Cardiac septum (tissue), 1 donor: ENCODE data around the gene OR51B2. TPM values are rescaled to one million over a fixed set of nuclear protein-coding genes. Genes with fewer than 3 reads are reported as not detected.

ENCODE experiments used
- DNase-seq: peaks from one replicate; pipeline ENCODE4 v3.0.0-alpha.2; 2020; ENCODE audit warnings: low spot score
- intact Hi-C: fragments of 100-400 bp; cut with DNase I; formaldehyde crosslinking; loops from one replicate; pipeline ENCODE4 v1.14.0; 2022
- total RNA-seq: library from RNA; stranded (reverse); fragmentation: NEBNext Ultra II Directional; extraction: Animal tissue kit (Norgen Biotek cat#: 25700); gene quantifications from one replicate; pipeline ENCODE4 v1.2.1, GENCODE V29; 2021
- donor health status: DM: no; HTN: no; CAD: no.

OR51B2 gene
- total RNA-seq, 1 donor from 2014 or later: not detected

- intact Hi-C loops: no loop called here
- DNase-seq: no peak
Observed at GRCh38 chr11:5286351-5286750, 37.7 kb downstream of the OR51B2 start.

GRCh38 chr11:5285703-5286340 is 38.3 kb downstream of the OR51B2 start:
- no peak for DNase-seq
- intact Hi-C loops: no loop called here

GRCh38 chr11:5284637-5285036 is 39.5 kb downstream of the OR51B2 start:
- intact Hi-C loops: no loop called here
- DNase-seq: no peak

- intact Hi-C loops: no loop called here
- no peak for DNase-seq
Observed at GRCh38 chr11:5283882-5284281, 40.2 kb downstream of the OR51B2 start.

- intact Hi-C loops: no loop called here
- DNase-seq: no peak
Observed at GRCh38 chr11:5283086-5283485, 41.0 kb downstream of the OR51B2 start.

GRCh38 chr11:5282628-5283027 is 41.5 kb downstream of the OR51B2 start:
- intact Hi-C loops: no loop called here
- DNase-seq: no peak

GRCh38 chr11:5281596-5281995 is 42.5 kb downstream of the OR51B2 start:
- no peak for DNase-seq
- intact Hi-C loops: no loop called here

- intact Hi-C loops: no loop called here
- no peak for DNase-seq
Observed at GRCh38 chr11:5280582-5281102, 43.5 kb downstream of the OR51B2 start.

- intact Hi-C loops: no loop called here
- no peak for DNase-seq
Observed at GRCh38 chr11:5279471-5280090, 44.5 kb downstream of the OR51B2 start.

GRCh38 chr11:5277807-5278382 is 46.2 kb downstream of the OR51B2 start:
- DNase-seq: no peak
- intact Hi-C loops: no loop called here

- DNase-seq: no peak
- intact Hi-C loops: no loop called here
Observed at GRCh38 chr11:5276697-5277096, 47.4 kb downstream of the OR51B2 start.

GRCh38 chr11:5275369-5276110 is 48.6 kb downstream of the OR51B2 start:
- intact Hi-C loops: no loop called here
- no peak for DNase-seq

GRCh38 chr11:5274395-5274794 is 49.7 kb downstream of the OR51B2 start:
- intact Hi-C loops: no loop called here

More at GRCh38 chr11:5274395-5274794, 49.7 kb downstream of the OR51B2 start:
- DNase-seq: no peak

Other genes with a start within 250 kb of the OR51B2 start
- not detected for gene OR52A5, start 185.9 kb downstream of the OR51B2 start, total RNA-seq
- gene OR52A1, start 169.5 kb downstream of the OR51B2 start, total RNA-seq: not detected
- gene OR51V1, start 123.6 kb downstream of the OR51B2 start, total RNA-seq: not detected
- 1,223 TPM for gene HBB, start 97.2 kb downstream of the OR51B2 start, total RNA-seq
- 4.4 TPM for gene HBD, start 89.8 kb downstream of the OR51B2 start, total RNA-seq
- gene HBG1, start 74.4 kb downstream of the OR51B2 start, total RNA-seq: not detected
- 0.94 TPM for gene HBG2, start 69.5 kb downstream of the OR51B2 start, total RNA-seq
- not detected for gene HBE1, start 54.4 kb downstream of the OR51B2 start, total RNA-seq
- not detected for gene OR51B4, start 22.4 kb downstream of the OR51B2 start, total RNA-seq
- gene OR51B5, start 19.2 kb upstream of the OR51B2 start, total RNA-seq: not detected
- not detected for gene OR51B6, start 27.2 kb upstream of the OR51B2 start, total RNA-seq
- gene OR51M1, start 59.5 kb upstream of the OR51B2 start, total RNA-seq: not detected
- not detected for gene OR51Q1, start 97.8 kb upstream of the OR51B2 start, total RNA-seq
- not detected for gene OR51I1, start 117.2 kb upstream of the OR51B2 start, total RNA-seq
- not detected for gene OR51I2, start 125.0 kb upstream of the OR51B2 start, total RNA-seq
- not detected for gene OR52D1, start 164.4 kb upstream of the OR51B2 start, total RNA-seq
- not detected for gene UBQLN3, start 185.7 kb upstream of the OR51B2 start, total RNA-seq
- gene UBQLNL, start 192.4 kb upstream of the OR51B2 start, total RNA-seq: 0.11 TPM
- not detected for gene OR52H1, start 224.2 kb upstream of the OR51B2 start, total RNA-seq